ENCODE data around the gene ANAPC7.
"Not testable (repeated sequence)": the region's sequence is repeated elsewhere in the genome, so short reads cannot be mapped to it uniquely, and the experiment has no call there.

Gene ANAPC7

GRCh38 chr12:110382683-110383082 is 20.8 kb downstream of the ANAPC7 start:
- no peak overlapping the region for H3K4me3 ChIP-seq (replicated peaks; ENCODE audit: low read depth, low read length)
- no peak for DNase-seq (ENCODE audit: low read depth)
- TF ChIP-seq CTCF (IDR thresholded peaks at IDR 0.05; ENCODE audit: low read length, missing control alignments) = no peak

- no peak for DNase-seq (ENCODE audit: low read depth)
- TF ChIP-seq CTCF (IDR thresholded peaks at IDR 0.05; ENCODE audit: low read length, missing control alignments) = no peak
- no peak overlapping the region for H3K4me3 ChIP-seq (replicated peaks; ENCODE audit: low read depth, low read length)
These were observed 23.9 kb downstream of the ANAPC7 start for GRCh38 chr12:110379631-110380030.

- no peak for DNase-seq (ENCODE audit: low read depth)
- H3K4me3 ChIP-seq (replicated peaks; ENCODE audit: low read depth, low read length) = no peak overlapping the region
- TF ChIP-seq CTCF (IDR thresholded peaks at IDR 0.05; ENCODE audit: low read length, missing control alignments) = no peak
These were observed 24.3 kb downstream of the ANAPC7 start for GRCh38 chr12:110379197-110379596.

DNA sequence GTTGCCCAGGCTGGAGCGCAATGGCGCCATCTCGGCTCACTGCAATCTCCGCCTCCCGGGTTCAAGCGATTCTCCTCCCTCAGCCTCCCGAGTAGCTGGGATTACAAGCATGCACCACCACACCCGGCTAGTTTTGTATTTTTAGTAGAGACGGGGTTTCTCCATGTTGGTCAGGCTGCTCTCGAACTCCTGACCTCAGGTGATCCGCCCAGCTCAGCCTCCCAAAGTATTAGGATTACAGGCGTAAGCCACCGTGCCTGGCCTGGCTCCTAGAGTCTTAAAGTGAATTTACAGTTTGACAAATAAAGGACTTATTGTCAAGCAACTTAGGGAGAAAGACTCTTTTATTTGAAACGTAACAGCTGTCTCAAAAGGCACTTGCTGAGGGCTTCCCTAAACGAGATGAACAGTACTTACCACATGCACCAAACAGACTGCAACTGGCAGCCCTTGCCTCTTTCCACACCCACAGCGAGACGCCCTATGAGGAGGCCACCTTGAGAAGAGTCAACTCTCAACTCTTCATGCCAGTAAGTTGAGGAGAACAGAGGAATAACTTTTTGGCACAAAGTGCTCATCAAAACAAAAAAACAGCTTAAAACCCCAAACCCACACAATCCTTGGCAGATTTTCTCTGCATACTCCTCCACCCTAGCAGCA is 25.2 kb downstream of the ANAPC7 start:
- not testable (repeated sequence) for DNase-seq (ENCODE audit: low read depth); H3K4me3 ChIP-seq (replicated peaks; ENCODE audit: low read depth, low read length)

DNA sequence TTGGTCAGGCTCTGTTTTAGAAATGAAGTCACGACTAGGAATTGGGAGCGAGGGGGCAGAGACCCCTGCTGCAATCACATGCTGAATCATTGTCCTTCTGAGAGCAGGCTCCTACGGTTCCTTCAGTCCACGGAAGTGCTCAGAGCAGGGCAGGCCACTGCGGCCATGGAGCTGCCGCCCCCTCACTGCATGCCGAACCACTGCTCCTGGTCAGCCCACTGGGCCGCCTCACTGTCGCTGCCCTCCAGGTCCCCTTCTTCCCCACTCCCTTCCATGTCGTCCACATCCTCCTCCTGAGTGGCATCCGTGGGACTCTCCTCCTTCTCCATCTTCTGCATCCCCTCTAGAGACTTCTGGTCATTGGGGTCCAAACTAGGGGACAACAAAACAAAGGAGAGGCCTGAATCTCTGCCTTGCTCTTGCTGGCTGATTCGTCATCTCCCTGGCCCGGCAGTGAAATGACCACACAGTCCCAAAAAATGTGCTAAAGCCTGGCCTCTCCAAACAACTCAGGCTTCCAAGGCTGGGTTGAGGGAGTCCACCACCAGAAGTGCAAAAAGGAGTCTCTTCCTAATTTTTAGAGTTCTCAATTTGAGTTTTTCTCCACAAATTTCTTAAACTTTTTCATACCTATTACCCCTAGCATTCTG is 29.4 kb downstream of the ANAPC7 start:
- no peak overlapping the region for H3K4me3 ChIP-seq (replicated peaks; ENCODE audit: low read depth, low read length)
- no peak for TF ChIP-seq CTCF (IDR thresholded peaks at IDR 0.05; ENCODE audit: low read length, missing control alignments)
- DNase-seq (ENCODE audit: low read depth) = no peak

DNA sequence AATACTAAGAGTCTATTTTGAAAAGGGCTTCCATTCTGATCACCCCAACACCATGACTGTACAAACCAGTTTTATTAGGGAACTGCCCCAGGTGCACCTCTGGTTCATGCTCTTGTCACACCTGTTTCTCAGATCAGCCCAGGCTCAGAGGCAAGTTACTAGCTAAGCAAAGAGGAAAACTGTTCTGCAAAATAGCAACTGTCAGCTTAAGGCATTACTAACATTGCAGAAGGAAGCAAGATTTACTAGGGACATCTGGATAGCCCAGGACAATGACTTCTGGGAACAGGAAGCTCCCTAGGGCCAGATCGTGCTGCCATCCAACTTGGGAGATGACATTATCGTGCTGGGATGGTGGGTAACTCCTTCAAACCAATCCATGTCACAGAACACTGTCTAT is 30.1 kb downstream of the ANAPC7 start:
- DNase-seq (ENCODE audit: low read depth) = no peak
- no peak for TF ChIP-seq CTCF (IDR thresholded peaks at IDR 0.05; ENCODE audit: low read length, missing control alignments)
- H3K4me3 ChIP-seq (replicated peaks; ENCODE audit: low read depth, low read length) = no peak overlapping the region

DNA sequence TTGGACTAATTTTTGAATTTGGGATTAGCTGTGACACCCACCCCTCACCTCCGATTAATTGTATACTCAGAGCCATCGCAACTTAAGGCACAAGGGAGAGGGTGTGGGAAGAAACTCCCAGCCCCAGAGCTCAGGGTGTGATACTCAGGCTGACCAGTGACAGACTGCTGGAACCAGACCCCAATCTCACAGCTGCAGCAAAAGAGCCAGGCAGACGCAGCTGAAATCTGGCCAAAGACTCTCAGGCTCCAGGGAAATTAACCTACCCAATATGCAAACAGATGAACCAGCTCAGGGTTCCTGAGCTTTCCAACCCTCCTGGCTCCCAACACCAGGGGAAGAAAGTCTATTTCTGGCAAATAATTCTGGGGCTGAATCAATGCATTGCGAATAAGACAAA is 30.5 kb downstream of the ANAPC7 start:
- TF ChIP-seq CTCF (IDR thresholded peaks at IDR 0.05; ENCODE audit: low read length, missing control alignments) = no peak
- no peak overlapping the region for H3K4me3 ChIP-seq (replicated peaks; ENCODE audit: low read depth, low read length)
- no peak for DNase-seq (ENCODE audit: low read depth)
